OCI-LY3 (cell line): ENCODE data around the gene WNT3.

ENCODE experiments used
- H2AFZ ChIP-seq: fragments of 200-600, 300-600 bp; shearing (Covaris generic); 2 replicates; pipeline ENCODE4 v1.6.0; 2014; ENCODE audit warnings: antibody characterized with exemption, low read depth, low read length
- H3K27ac ChIP-seq: fragments of 200-600, 300-600 bp; sonication (generic); 2 replicates; pipeline ENCODE4 v1.5.1; 2014; ENCODE audit warnings: mild to moderate bottlenecking, low read length, moderate library complexity, mixed read lengths
- H3K27me3 ChIP-seq: fragments of 200-600, 300-600 bp; sonication (generic); 2 replicates; pipeline ENCODE4 v1.6.1; 2014; ENCODE audit warnings: low read depth, low read length, mixed read lengths
- H3K36me3 ChIP-seq: fragments of 200-600, 300-600 bp; sonication (generic); replicated peaks from 2 replicates; pipeline ENCODE3; 2014; ENCODE audit warnings: low read depth, low read length, mixed read lengths
- H3K4me1 ChIP-seq: fragments of 300-600, 200-600 bp; sonication (generic); 2 replicates; pipeline ENCODE4 v1.6.1; 2014; ENCODE audit warnings: low read length, mixed read lengths
- H3K4me2 ChIP-seq: fragments of 200-600, 300-600 bp; sonication (generic); 2 replicates; pipeline ENCODE4 v1.6.1; 2014; ENCODE audit warnings: low read length, mixed read lengths
- H3K4me3 ChIP-seq: fragments of 300-600, 200-600 bp; sonication (generic); 2 replicates; pipeline ENCODE4 v1.5.1; 2014; ENCODE audit warnings: antibody characterized with exemption, mild to moderate bottlenecking, low read length, moderate library complexity
- H3K79me2 ChIP-seq: fragments of 300-600, 200-600 bp; shearing (Covaris generic); 2 replicates; pipeline ENCODE4 v1.6.1; 2014; ENCODE audit warnings: mild to moderate bottlenecking, low read length, mixed read lengths
- H3K9ac ChIP-seq: fragments of 300-600, 200-600 bp; shearing (Covaris generic); 2 replicates; pipeline ENCODE4 v1.6.0; 2014; ENCODE audit warnings: mild to moderate bottlenecking, low read length, moderate library complexity
- H3K9me3 ChIP-seq: fragments of 200-600, 300-600 bp; shearing (Covaris generic); 2 replicates; pipeline ENCODE4 v1.6.1; 2014; ENCODE audit warnings: low read length, mixed read lengths; ENCODE audit not compliant: insufficient read depth
- H4K20me1 ChIP-seq: fragments of 200-600, 300-600 bp; sonication (generic); 2 replicates; pipeline ENCODE4 v1.6.1; 2016; ENCODE audit warnings: low read length, mixed read lengths; ENCODE audit not compliant: insufficient read depth
- CTCF ChIP-seq: fragments of 200-600, 300-600 bp; sonication (generic); IDR thresholded peaks from 2 replicates; pipeline ENCODE4 v1.5.1; 2014; ENCODE audit warnings: antibody characterized with exemption, low read length, low read depth
- EZH2phosphoT487 ChIP-seq: fragments of 200-600 bp; shearing (Covaris generic); IDR thresholded peaks from 2 replicates; pipeline ENCODE4 v1.6.1; 2018; ENCODE audit warnings: antibody characterized with exemption, mixed run types, low read depth

Gene WNT3

DNA sequence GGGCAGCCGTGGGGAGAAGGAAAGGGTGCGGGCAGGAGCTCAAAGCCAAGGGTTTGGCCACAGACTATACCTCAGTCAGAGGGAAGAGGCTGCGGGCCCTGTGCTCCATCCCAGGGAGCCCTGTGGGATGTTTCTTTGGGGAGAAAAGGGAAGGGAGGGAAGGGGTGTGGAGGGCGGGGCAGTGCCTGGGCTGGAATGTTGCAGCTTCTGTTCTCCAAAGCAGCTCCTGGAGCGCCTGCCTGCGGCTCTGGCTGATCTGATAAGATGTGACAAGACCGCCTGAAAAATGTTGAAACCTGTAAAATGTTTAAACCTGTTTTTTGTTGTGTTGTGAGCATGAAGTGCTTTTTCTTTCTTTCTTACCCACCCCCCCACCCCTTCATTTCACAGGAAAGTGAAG, 32.8 kb downstream of the WNT3 start:
- H3K27ac ChIP-seq: no peak overlapping the region
- H3K4me1 ChIP-seq: no peaks in the 10 kb centered on the region
- H4K20me1 ChIP-seq: no peaks in the 10 kb centered on the region
- TF ChIP-seq EZH2phosphoT487 (no peak), CTCF (no peak)
- H3K4me2 ChIP-seq: no peak overlapping the region
- H3K9ac ChIP-seq: no peak overlapping the region
- no peak overlapping the region for H3K4me3 ChIP-seq
- no peaks in the 10 kb centered on the region for H3K27me3 ChIP-seq
- no peaks in the 10 kb centered on the region for H3K79me2 ChIP-seq
- no peak overlapping the region for H2AFZ ChIP-seq
- no peaks in the 10 kb centered on the region for H3K9me3 ChIP-seq
- H3K36me3 ChIP-seq: no peaks in the 10 kb centered on the region

DNA sequence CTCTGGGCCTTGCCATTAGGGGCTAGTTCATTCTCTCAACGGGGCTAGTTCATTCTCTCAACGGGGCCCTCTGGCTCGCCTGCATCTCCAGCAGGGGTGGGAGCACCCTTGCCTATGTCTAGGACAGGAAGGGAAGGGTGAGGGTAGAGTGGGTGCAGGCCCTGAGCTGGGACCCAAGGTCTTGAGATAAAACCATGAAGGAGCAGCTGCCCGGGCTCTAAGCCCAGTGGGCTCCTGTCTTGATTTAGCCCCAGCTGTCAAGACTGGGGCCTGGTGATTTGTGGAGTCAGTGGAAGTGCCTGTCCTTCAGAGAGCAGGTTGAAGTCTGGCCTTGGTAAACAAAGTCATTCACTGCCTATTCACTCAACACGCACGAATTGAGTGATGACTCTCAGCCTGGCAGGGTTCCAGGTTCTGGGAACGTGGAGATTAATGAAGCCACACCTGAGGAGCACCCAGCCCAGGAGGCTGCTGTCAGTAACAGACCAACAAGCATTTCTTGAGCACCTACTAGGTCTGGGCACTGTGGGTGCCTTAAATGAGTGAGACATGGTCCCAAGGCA, 35.4 kb downstream of the WNT3 start:
- no peak for TF ChIP-seq EZH2phosphoT487
- Histone ChIP-seq H2AFZ (no peak overlapping the region), H3K9ac (no peak overlapping the region), H3K4me3 (no peak overlapping the region), H4K20me1 (no peaks in the 10 kb centered on the region), H3K4me1 (no peaks in the 10 kb centered on the region), H3K27ac (no peak overlapping the region), H3K9me3 (no peaks in the 10 kb centered on the region), H3K36me3 (no peaks in the 10 kb centered on the region), H3K27me3 (no peaks in the 10 kb centered on the region), H3K4me2 (no peak overlapping the region), H3K79me2 (no peaks in the 10 kb centered on the region)

DNA sequence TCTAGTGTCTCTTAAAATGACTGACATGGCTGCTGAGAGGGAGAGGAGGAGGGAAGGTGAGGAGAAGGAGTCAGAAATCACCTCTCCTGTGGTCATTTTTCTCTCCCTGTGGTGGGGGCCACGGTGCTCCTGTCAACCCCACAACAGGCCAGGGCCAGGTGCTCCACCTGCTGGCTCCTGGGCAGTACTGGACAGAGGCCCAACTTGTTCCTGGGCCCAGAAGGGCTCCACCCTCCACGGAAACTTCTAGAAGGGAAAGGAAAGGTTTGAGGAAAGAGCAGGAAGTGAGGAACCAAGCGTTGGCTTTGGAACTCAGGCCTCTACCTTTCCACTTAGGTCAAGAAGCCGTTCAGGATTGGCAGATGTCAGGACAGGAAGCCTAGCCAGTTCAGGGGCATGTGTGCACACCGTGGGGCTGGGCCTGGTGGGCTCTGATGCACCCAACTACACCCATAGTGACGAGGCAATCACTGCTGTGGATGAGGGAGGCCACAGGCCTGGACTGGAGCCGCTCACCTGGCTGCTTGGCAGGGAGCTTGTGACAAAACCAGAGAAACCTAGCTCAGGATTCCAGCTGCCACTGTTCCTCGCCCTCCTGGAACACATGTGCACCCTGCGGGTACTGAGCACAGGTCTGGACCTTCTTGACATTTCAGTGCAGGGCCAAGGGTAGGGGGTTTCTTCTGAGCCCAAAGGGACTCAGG, 36.1 kb downstream of the WNT3 start:
- H3K27me3 ChIP-seq: peaks cover 6% of the 10 kb centered on the region; the same call in 1 of the 2 replicates
- no peak overlapping the region for H3K9ac ChIP-seq
- H3K36me3 ChIP-seq: no peaks in the 10 kb centered on the region
- H3K79me2 ChIP-seq: no peaks in the 10 kb centered on the region
- no peaks in the 10 kb centered on the region for H4K20me1 ChIP-seq
- no peak overlapping the region for H2AFZ ChIP-seq
- H3K27ac ChIP-seq: no peak overlapping the region
- no peaks in the 10 kb centered on the region for H3K9me3 ChIP-seq
- TF ChIP-seq EZH2phosphoT487 (no peak), CTCF (peak; percentile 77)
- no peaks in the 10 kb centered on the region for H3K4me1 ChIP-seq
- no peak overlapping the region for H3K4me3 ChIP-seq
- no peak overlapping the region for H3K4me2 ChIP-seq

GRCh38 chr17:46780003-46780373, 38.5 kb downstream of the WNT3 start:
- no peaks in the 10 kb centered on the region for H3K4me1 ChIP-seq
- no peaks in the 10 kb centered on the region for H3K79me2 ChIP-seq
- H3K27ac ChIP-seq: no peak overlapping the region
- H3K4me3 ChIP-seq: no peak overlapping the region
- no peak overlapping the region for H2AFZ ChIP-seq
- H3K9me3 ChIP-seq: no peaks in the 10 kb centered on the region
- H3K9ac ChIP-seq: no peak overlapping the region
- H4K20me1 ChIP-seq: no peaks in the 10 kb centered on the region
- no peak overlapping the region for H3K4me2 ChIP-seq
- H3K36me3 ChIP-seq: no peaks in the 10 kb centered on the region
- TF ChIP-seq CTCF (no peak), EZH2phosphoT487 (no peak)
- peaks cover 8% of the 10 kb centered on the region; the same call in 1 of the 2 replicates for H3K27me3 ChIP-seq
